Urinary bladder (tissue), 4 donors: ENCODE results near the gene OR2T1. TPM values are rescaled to one million over a fixed set of nuclear protein-coding genes. Genes with fewer than 3 reads are reported as not detected.

Experiments
- DNase-seq: peaks from one replicate; pipeline ENCODE4 v3.0.0-alpha.2; 2015; ENCODE audit errors: extremely low spot score
- H3K27ac ChIP-seq: one replicate; pipeline ENCODE4 v1.5.1; 2013; ENCODE audit warnings: low read depth, mild to moderate bottlenecking, moderate library complexity
- H3K36me3 ChIP-seq: one replicate; pipeline ENCODE4 v1.6.1; 2013; ENCODE audit warnings: mild to moderate bottlenecking, moderate library complexity; ENCODE audit not compliant: insufficient read depth
- H3K4me1 ChIP-seq: one replicate; pipeline ENCODE4 v1.6.1; 2013; ENCODE audit warnings: mild to moderate bottlenecking, moderate library complexity; ENCODE audit not compliant: insufficient read depth
- H3K4me3 ChIP-seq: one replicate; pipeline ENCODE4 v1.5.1; 2013; ENCODE audit warnings: low read depth, low read length
- WGBS: extraction: QIAGEN DNeasy Blood & Tissue Kit; methylation state at CpG from one replicate; pipeline ENCODE4 v1.1.7; 2013; 5-methylcytosine and 5-hydroxymethylcytosine counted together
- polyA plus RNA-seq: library from polyadenylated mRNA; stranded (reverse); fragments of 200-250 nt; gene quantifications from one replicate; pipeline ENCODE4 v1.2.3, GENCODE V29; 2013
- total RNA-seq: library from RNA; depleted of rRNA; stranded (reverse); fragments of >200 nt; gene quantifications from one replicate; pipeline ENCODE4 v1.2.3, GENCODE V29; 2014
- donor health status: healthy with polysubstance abuse.
- donor health status: healthy.

The OR2T1 gene, protein sequence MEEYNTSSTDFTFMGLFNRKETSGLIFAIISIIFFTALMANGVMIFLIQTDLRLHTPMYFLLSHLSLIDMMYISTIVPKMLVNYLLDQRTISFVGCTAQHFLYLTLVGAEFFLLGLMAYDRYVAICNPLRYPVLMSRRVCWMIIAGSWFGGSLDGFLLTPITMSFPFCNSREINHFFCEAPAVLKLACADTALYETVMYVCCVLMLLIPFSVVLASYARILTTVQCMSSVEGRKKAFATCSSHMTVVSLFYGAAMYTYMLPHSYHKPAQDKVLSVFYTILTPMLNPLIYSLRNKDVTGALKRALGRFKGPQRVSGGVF
- total RNA-seq, result not detected
- not detected for polyA plus RNA-seq

DNA sequence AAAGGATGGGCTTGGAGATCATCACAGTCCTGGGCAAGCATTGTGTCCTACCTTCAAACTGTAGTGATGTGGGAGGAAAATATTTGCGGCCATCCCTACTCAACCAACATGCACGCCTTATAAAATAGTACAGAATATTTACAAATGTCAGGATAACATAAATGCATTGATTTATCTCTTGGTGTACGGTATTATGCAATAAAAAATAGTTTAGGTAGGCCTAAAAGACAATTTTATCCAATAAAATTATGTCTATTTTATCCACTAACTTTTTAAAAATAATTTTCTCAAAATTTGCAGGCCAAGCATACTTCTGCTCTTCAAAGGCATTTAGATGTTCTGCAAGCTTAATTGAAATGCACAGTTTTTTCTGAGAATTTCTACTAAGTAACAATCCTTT lies at the start of gene OR2T1:
OR2T1 (plus strand) TSS at position 301 of the 400 bp plus-strand sequence. CDS start 3,100 bp downstream, outside the sequence.
- no peak for DNase-seq
- Histone ChIP-seq H3K36me3 (no peaks in the 10 kb centered on the region), H3K4me3 (no peak within 1 kb of the TSS), H3K4me1 (no peaks in the 10 kb centered on the region), H3K27ac (no peak within 1 kb of the TSS)
- 68% methylated on average over 3 of the region's 3 CpGs for WGBS

- Histone ChIP-seq H3K4me3 (no peak overlapping the region), H3K4me1 (no peaks in the 10 kb centered on the region), H3K36me3 (no peaks in the 10 kb centered on the region), H3K27ac (no peak overlapping the region)
- DNase-seq, result no peak
- 76% methylated on average over 3 of the region's 3 CpGs for WGBS
Measured at GRCh38 chr1:248359415-248359814, 43.4 kb upstream of the OR2T1 start.

GRCh38 chr1:248361121-248361715 lies 41.6 kb upstream of the OR2T1 start, which contains the start of gene OR2T4:
Gene OR2T4, plus strand, starts transcription at chr1:248361665. Its CDS starts 0 bp downstream, at chr1:248361665.
- no peaks in the 10 kb centered on the region for H3K4me1 ChIP-seq
- DNase-seq, result no peak
- no peak within 1 kb of the TSS for H3K27ac ChIP-seq
- H3K36me3 ChIP-seq, result no peaks in the 10 kb centered on the region
- H3K4me3 ChIP-seq, result no peak within 1 kb of the TSS
- 40% methylated on average over 3 of the region's 3 CpGs for WGBS

DNA sequence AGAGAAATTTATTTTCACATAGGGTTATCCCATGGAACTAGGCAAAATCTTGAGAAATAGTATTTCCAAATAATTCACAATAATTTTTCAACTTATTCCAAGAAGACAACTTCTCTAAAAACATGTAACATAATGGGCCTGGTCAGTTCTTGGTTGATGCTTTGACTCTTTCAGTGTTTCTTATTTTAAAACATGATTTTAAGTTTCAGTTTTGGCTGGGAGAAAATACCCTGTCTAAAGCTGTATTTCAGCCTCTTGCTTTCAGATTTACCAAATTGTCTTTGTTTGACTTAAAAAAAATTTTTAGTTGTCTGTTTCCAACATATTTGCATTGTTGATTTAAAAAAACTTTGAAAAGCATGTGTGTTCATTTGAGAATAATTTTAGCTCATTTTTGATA lies 36.2 kb upstream of the OR2T1 start:
- DNase-seq, result no peak
- Histone ChIP-seq H3K36me3 (no peaks in the 10 kb centered on the region), H3K27ac (no peak overlapping the region), H3K4me3 (no peak overlapping the region), H3K4me1 (no peaks in the 10 kb centered on the region)

- Histone ChIP-seq H3K27ac (no peak overlapping the region), H3K4me3 (no peak overlapping the region), H3K36me3 (no peaks in the 10 kb centered on the region), H3K4me1 (no peaks in the 10 kb centered on the region)
- DNase-seq, result no peak
- WGBS, result 74% methylated on average over 5 of the region's 5 CpGs
Measured at GRCh38 chr1:248372394-248372793, 30.5 kb upstream of the OR2T1 start.

DNA sequence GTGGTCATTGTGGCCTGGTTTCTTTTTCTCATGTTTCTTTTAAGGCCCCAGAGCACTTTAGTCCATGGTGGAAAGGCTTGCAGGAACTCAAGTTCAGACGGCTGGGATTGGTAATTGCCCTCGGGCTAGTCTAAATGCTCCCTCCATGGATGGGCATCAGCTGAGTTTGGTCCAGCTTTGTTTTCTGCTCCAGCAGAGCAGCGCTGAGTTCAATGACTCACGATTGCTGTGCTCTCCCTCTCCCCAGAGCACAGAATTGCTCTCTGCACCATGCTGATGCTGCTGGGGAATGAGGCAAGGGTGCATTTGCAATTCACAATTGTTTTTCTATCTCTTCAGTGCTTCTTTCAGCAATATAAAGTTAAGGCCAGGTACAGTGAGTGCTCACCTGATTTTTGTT lies 29.1 kb upstream of the OR2T1 start:
- Histone ChIP-seq H3K36me3 (no peaks in the 10 kb centered on the region), H3K4me3 (no peak overlapping the region), H3K27ac (no peak overlapping the region), H3K4me1 (no peaks in the 10 kb centered on the region)
- DNase-seq, result no peak
- 64% methylated on average over 4 of the region's 4 CpGs for WGBS

DNA sequence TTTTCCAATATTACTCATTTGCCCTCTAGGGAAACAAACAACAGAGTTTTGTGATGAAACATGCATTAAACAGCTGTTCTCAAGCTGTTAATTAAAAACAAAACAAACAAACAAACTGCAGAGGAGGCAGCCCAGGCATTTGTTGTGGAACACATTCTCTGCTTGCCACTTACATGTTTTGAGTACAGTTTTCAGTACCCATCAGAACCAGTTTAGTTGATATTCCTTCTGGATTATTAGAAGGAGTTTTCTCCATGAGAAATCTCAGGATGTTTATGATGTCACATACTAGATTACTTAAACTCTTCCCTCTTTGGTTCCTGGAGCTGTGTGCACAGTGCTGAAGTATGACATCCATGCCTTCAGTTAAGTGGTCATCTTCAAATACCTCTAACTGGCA lies 27.4 kb upstream of the OR2T1 start, which contains the start of gene OR2T6:
OR2T6 (plus strand) TSS at position 301 of the 400 bp plus-strand sequence. CDS start 11,863 bp downstream, outside the sequence.
- no peak within 1 kb of the TSS for H3K27ac ChIP-seq
- DNase-seq, result no peak
- H3K4me1 ChIP-seq, result no peaks in the 10 kb centered on the region
- H3K36me3 ChIP-seq, result no peaks in the 10 kb centered on the region
- H3K4me3 ChIP-seq, result no peak within 1 kb of the TSS

- H3K27ac ChIP-seq, result no peak overlapping the region
- no peak for DNase-seq
- WGBS, result 55% methylated on average over 3 of the region's 3 CpGs
Measured at GRCh38 chr1:248376916-248377315, 25.9 kb upstream of the OR2T1 start.

GRCh38 chr1:248380854-248381253 lies 22.0 kb upstream of the OR2T1 start:
- no peak for DNase-seq
- Histone ChIP-seq H3K36me3 (no peaks in the 10 kb centered on the region), H3K27ac (no peak overlapping the region), H3K4me1 (no peaks in the 10 kb centered on the region), H3K4me3 (no peak overlapping the region)
- 83% methylated on average over 3 of the region's 3 CpGs for WGBS

More at GRCh38 chr1:248376916-248377315, 25.9 kb upstream of the OR2T1 start:
- no peak overlapping the region for H3K4me3 ChIP-seq
- H3K4me1 ChIP-seq, result no peaks in the 10 kb centered on the region
- H3K36me3 ChIP-seq, result no peaks in the 10 kb centered on the region

DNA sequence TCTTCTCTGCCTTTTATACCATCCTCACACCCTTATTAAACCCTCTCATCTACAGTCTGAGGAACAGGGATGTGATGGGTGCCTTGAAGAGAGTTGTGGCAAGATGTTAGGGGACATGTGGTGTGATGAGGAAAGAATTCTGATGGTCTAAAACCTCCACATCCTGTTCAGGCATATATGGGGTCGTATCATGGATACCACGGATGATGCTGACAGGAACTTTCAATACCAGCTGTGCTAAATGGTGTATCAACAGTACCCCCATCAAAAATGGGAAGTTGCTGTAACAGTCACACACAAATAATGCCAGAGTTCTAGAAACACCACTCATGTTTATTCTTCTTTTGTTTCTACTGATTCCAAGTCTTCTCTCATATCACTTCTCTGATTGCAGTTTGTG lies 14.4 kb upstream of the OR2T1 start:
- 57% methylated on average over 2 of the region's 2 CpGs for WGBS
- Histone ChIP-seq H3K4me1 (no peaks in the 10 kb centered on the region), H3K36me3 (no peaks in the 10 kb centered on the region), H3K27ac (no peak overlapping the region), H3K4me3 (no peak overlapping the region)
- DNase-seq, result no peak

GRCh38 chr1:248393050-248393449 lies 9.8 kb upstream of the OR2T1 start:
- 55% methylated on average over 2 of the region's 2 CpGs for WGBS

DNA sequence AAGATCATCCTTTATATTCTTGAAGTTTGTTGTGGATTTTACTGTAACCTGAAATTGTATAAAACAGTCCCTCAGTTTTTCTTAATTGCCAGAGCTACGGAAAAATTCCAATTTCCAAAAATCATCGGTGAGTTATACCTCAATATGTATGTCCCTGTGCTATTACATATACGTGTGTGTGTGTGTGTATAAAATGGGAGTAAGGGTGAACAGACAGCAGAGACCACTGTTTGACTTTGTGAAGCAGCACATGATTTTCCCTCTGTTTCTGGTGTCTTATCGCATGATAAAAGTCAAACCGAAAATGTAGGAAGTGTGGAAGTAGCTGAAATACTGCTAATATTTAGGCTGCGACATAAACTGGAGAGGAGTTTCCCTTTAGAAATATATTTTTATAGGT lies 1.2 kb downstream of the OR2T1 start:
- Histone ChIP-seq H3K4me3 (no peak overlapping the region), H3K36me3 (no peaks in the 10 kb centered on the region), H3K4me1 (no peaks in the 10 kb centered on the region), H3K27ac (no peak overlapping the region)
- no peak for DNase-seq
- 89% methylated on average over 6 of the region's 6 CpGs for WGBS

More at GRCh38 chr1:248393050-248393449, 9.8 kb upstream of the OR2T1 start:
- Histone ChIP-seq H3K4me1 (no peaks in the 10 kb centered on the region), H3K27ac (no peak overlapping the region), H3K36me3 (no peaks in the 10 kb centered on the region), H3K4me3 (no peak overlapping the region)
- DNase-seq, result no peak

- WGBS, result 67% methylated on average over 8 of the region's 8 CpGs
- no peaks in the 10 kb centered on the region for H3K4me1 ChIP-seq
- H3K27ac ChIP-seq, result no peak overlapping the region
- DNase-seq, result no peak
- no peak overlapping the region for H3K4me3 ChIP-seq
- H3K36me3 ChIP-seq, result no peaks in the 10 kb centered on the region
Measured at GRCh38 chr1:248406721-248407692, 4.2 kb downstream of the OR2T1 start.
